Smooth muscle cell (in vitro differentiated cells): ENCODE results near the gene TFCP2L1. TPM values are rescaled to one million over a fixed set of nuclear protein-coding genes. Genes with fewer than 3 reads are reported as not detected.

Source experiments
- DNase-seq: peaks from one replicate; lab custom pipeline; 2025; ENCODE audit not compliant: unreplicated experiment; lab: John Stamatoyannopoulos, UW
- H2AFZ ChIP-seq: fragments of 200-600 bp; sonication (generic); 2 replicates; pipeline ENCODE4 v1.6.0; 2016; ENCODE audit warnings: antibody characterized with exemption, low read depth, mild to moderate bottlenecking
- H3F3A ChIP-seq: fragments of 200-600 bp; sonication (generic); 2 replicates; pipeline ENCODE4 v1.6.0; 2017; ENCODE audit warnings: antibody characterized with exemption, low read depth
- H3K27ac ChIP-seq: fragments of 200-600 bp; sonication (generic); 2 replicates; pipeline ENCODE4 v1.5.1; 2016; ENCODE audit warnings: low read depth, mild to moderate bottlenecking
- H3K27me3 ChIP-seq: fragments of 200-600 bp; sonication (generic); 2 replicates; pipeline ENCODE4 v1.6.1; 2016; ENCODE audit warnings: low read depth, mild to moderate bottlenecking
- H3K36me3 ChIP-seq: fragments of 200-600 bp; sonication (generic); 2 replicates; pipeline ENCODE4 v1.5.1; 2016; ENCODE audit warnings: low read depth
- H3K4me1 ChIP-seq: fragments of 200-600 bp; sonication (generic); 2 replicates; pipeline ENCODE4 v1.5.1; 2016; ENCODE audit warnings: low read depth
- H3K4me2 ChIP-seq: fragments of 200-600 bp; sonication (generic); 2 replicates; pipeline ENCODE4 v1.6.0; 2016; ENCODE audit warnings: mild to moderate bottlenecking
- H3K4me3 ChIP-seq: fragments of 200-600 bp; sonication (generic); 2 replicates; pipeline ENCODE4 v1.5.1; 2016; ENCODE audit warnings: mild to moderate bottlenecking
- H3K79me2 ChIP-seq: fragments of 200-600 bp; sonication (generic); 2 replicates; pipeline ENCODE4 v1.6.0; 2016; ENCODE audit warnings: low read depth, mild to moderate bottlenecking
- H3K9ac ChIP-seq: fragments of 200-600 bp; sonication (generic); 2 replicates; pipeline ENCODE4 v1.6.0; 2016; ENCODE audit warnings: low read depth
- H3K9me3 ChIP-seq: fragments of 200-600 bp; sonication (generic); replicated peaks from 2 replicates; pipeline ENCODE4 v1.5.1; 2016; ENCODE audit warnings: low read depth
- H4K20me1 ChIP-seq: fragments of 200-600 bp; sonication (generic); 2 replicates; pipeline ENCODE4 v1.6.0; 2016; ENCODE audit warnings: low read depth
- CTCF ChIP-seq: fragments of 200-600 bp; sonication (generic); IDR thresholded peaks from 2 replicates; pipeline ENCODE4 v1.5.1; 2017; ENCODE audit warnings: borderline replicate concordance, mild to moderate bottlenecking, antibody characterized with exemption; ENCODE audit not compliant: insufficient read depth, poor library complexity, severe bottlenecking
- WGBS: methylation state at CpG from one replicate; pipeline ENCODE4 v1.1.7; 2016; ENCODE audit warnings: low lambda C conversion rate; 5-methylcytosine and 5-hydroxymethylcytosine counted together
- polyA plus RNA-seq: library from polyadenylated mRNA; unstranded; fragments of >200 nt; fragmentation: Nextera tagmentation; extraction: Ambion mirVana; gene quantifications from 2 replicates; pipeline ENCODE4 v1.2.1, GENCODE V29; 2016
- total RNA-seq: library from RNA; depleted of rRNA; stranded (reverse); fragments of >200 nt; gene quantifications from 2 replicates; pipeline ENCODE4 v1.2.3, GENCODE V29; 2014

The TFCP2L1 gene
- total and polyA plus RNA-seq, 2 experiments from 2014 or later = 0.13 TPM; not detected in 1

- Histone ChIP-seq H2AFZ (no peak overlapping the region), H3K4me1 (no peaks in the 10 kb centered on the region), H3K79me2 (no peaks in the 10 kb centered on the region), H3K4me3 (no peak overlapping the region), H3K27ac (no peak overlapping the region), H3K9me3 (no peaks in the 10 kb centered on the region), H4K20me1 (no peaks in the 10 kb centered on the region), H3K36me3 (no peaks in the 10 kb centered on the region), H3K4me2 (no peak overlapping the region), H3K9ac (no peak overlapping the region), H3K27me3 (no peaks in the 10 kb centered on the region), H3F3A (no peaks in the 10 kb centered on the region)
- 89% methylated on average over 7 of the region's 7 CpGs for WGBS
- DNase-seq = no peak
- TF ChIP-seq CTCF = no peak
Observed at GRCh38 chr2:121234144-121234543, 50.9 kb downstream of the TFCP2L1 start.

- DNase-seq = no peak
- WGBS = 71% methylated on average over 11 of the region's 11 CpGs
- Histone ChIP-seq H3K4me2 (no peak overlapping the region), H3K4me1 (no peaks in the 10 kb centered on the region), H4K20me1 (no peaks in the 10 kb centered on the region), H3F3A (no peaks in the 10 kb centered on the region), H3K4me3 (no peak overlapping the region), H2AFZ (no peak overlapping the region), H3K79me2 (no peaks in the 10 kb centered on the region), H3K27me3 (no peaks in the 10 kb centered on the region), H3K27ac (no peak overlapping the region), H3K9ac (no peak overlapping the region), H3K9me3 (no peaks in the 10 kb centered on the region), H3K36me3 (no peaks in the 10 kb centered on the region)
- TF ChIP-seq CTCF = no peak
Observed at GRCh38 chr2:121233486-121234110, 51.4 kb downstream of the TFCP2L1 start.

- H3K4me3 ChIP-seq = no peak overlapping the region
- H3K9ac ChIP-seq = no peak overlapping the region
- H3K9me3 ChIP-seq = no peaks in the 10 kb centered on the region
- no peak overlapping the region for H3K27ac ChIP-seq
- DNase-seq = no peak
- no peaks in the 10 kb centered on the region for H3K27me3 ChIP-seq
- TF ChIP-seq CTCF = no peak
- 96% methylated on average over 6 of the region's 6 CpGs for WGBS
- no peaks in the 10 kb centered on the region for H4K20me1 ChIP-seq
- no peaks in the 10 kb centered on the region for H3F3A ChIP-seq
- no peaks in the 10 kb centered on the region for H3K79me2 ChIP-seq
- no peak overlapping the region for H2AFZ ChIP-seq
- H3K36me3 ChIP-seq = no peaks in the 10 kb centered on the region
- H3K4me1 ChIP-seq = no peaks in the 10 kb centered on the region
- H3K4me2 ChIP-seq = no peak overlapping the region
Observed at GRCh38 chr2:121232626-121233265, 52.3 kb downstream of the TFCP2L1 start.

GRCh38 chr2:121231385-121232000, 53.5 kb downstream of the TFCP2L1 start:
- no peak overlapping the region for H3K4me3 ChIP-seq
- no peaks in the 10 kb centered on the region for H3K27me3 ChIP-seq
- no peak for DNase-seq
- no peak overlapping the region for H3K27ac ChIP-seq
- H3K36me3 ChIP-seq = no peaks in the 10 kb centered on the region
- H3K4me2 ChIP-seq = no peak overlapping the region
- no peaks in the 10 kb centered on the region for H3F3A ChIP-seq
- TF ChIP-seq CTCF = no peak
- no peaks in the 10 kb centered on the region for H3K9me3 ChIP-seq
- WGBS = 91% methylated on average over 17 of the region's 17 CpGs
- no peaks in the 10 kb centered on the region for H3K4me1 ChIP-seq
- no peaks in the 10 kb centered on the region for H3K79me2 ChIP-seq
- H4K20me1 ChIP-seq = no peaks in the 10 kb centered on the region
- H3K9ac ChIP-seq = no peak overlapping the region
- H2AFZ ChIP-seq = no peak overlapping the region
